Common myeloid progenitor, CD34-positive (primary cell): ENCODE data around the gene FBXW11.

Experiments
- CTCF ChIA-PET: fragments of 350-600 bp; sonication (Branson Sonifier 250); formaldehyde crosslinking; loops from one replicate; lab custom pipeline; 2021; ENCODE audit warnings: antibody characterized with exemption; lab: Charles Lee
- POLR2A ChIA-PET: fragments of 350-600 bp; sonication (Branson Sonifier 250); formaldehyde crosslinking; loops from one replicate; lab custom pipeline; 2021; ENCODE audit warnings: antibody characterized with exemption; lab: Charles Lee
- DNase-seq, 3 donors: peaks; one replicate each; pipeline versions ENCODE4 v3.0.0 to v3.0.0-alpha.2; 2013
- H3K27ac ChIP-seq, 2 experiments: 1 replicate in 1 of 2; 2 replicates in 1 of 2; pipeline ENCODE4 v1.7.0; 2013; ENCODE audit warnings: inconsistent platforms in 2 of 2, low read length in 2 of 2, mild to moderate bottlenecking in 2 of 2, low read depth in 1 of 2, moderate library complexity in 1 of 2; ENCODE audit not compliant: severe bottlenecking in 2 of 2, insufficient read depth in 1 of 2, poor library complexity in 1 of 2
- H3K27me3 ChIP-seq, 5 experiments: replicated peaks in 2 of 5; 1 replicate in 3 of 5; 2 replicates in 2 of 5; pipeline versions ENCODE4 v1.6.1 to v1.7.0; 2013; ENCODE audit warnings: low read length in 4 of 5, mild to moderate bottlenecking in 2 of 5, moderate library complexity in 2 of 5, inconsistent platforms in 1 of 5; ENCODE audit not compliant: insufficient read depth in 5 of 5, control insufficient read depth in 4 of 5
- H3K36me3 ChIP-seq, 4 experiments: 1 replicate in 2 of 4; 2 replicates in 2 of 4; pipeline versions ENCODE4 v1.6.1 to v1.7.0; 2013; ENCODE audit warnings: low read length in 3 of 4, control low read depth in 1 of 4, mild to moderate bottlenecking in 1 of 4; ENCODE audit not compliant: control insufficient read depth in 4 of 4, insufficient read depth in 4 of 4
- H3K4me1 ChIP-seq, 4 experiments: 1 replicate in 3 of 4; 2 replicates in 1 of 4; pipeline versions ENCODE4 v1.6.1 to v1.7.1; 2013; ENCODE audit warnings: low read length in 3 of 4, mild to moderate bottlenecking in 3 of 4, control low read depth in 1 of 4, inconsistent platforms in 1 of 4, moderate library complexity in 1 of 4; ENCODE audit not compliant: control insufficient read depth in 4 of 4, insufficient read depth in 4 of 4; ENCODE audit errors: control extremely low read depth in 1 of 4
- H3K4me3 ChIP-seq, 7 experiments: 1 replicate in 4 of 7; 2 replicates in 3 of 7; pipeline versions ENCODE4 v1.5.1 to v1.7.0; 2013; ENCODE audit warnings: mild to moderate bottlenecking in 7 of 7, low read length in 6 of 7, moderate library complexity in 6 of 7, inconsistent platforms in 2 of 7, low read depth in 2 of 7, control low read depth in 1 of 7; ENCODE audit not compliant: insufficient read depth in 4 of 7, control insufficient read depth in 1 of 7; ENCODE audit errors: extremely low read depth in 1 of 7
- H3K9me3 ChIP-seq, 5 experiments: 1 replicate in 4 of 5; 2 replicates in 1 of 5; pipeline versions ENCODE4 v1.6.1 to v1.7.1; 2013; ENCODE audit warnings: low read length in 4 of 5, mild to moderate bottlenecking in 2 of 5, inconsistent platforms in 1 of 5, low read depth in 1 of 5, moderate library complexity in 1 of 5; ENCODE audit not compliant: control insufficient read depth in 4 of 5, insufficient read depth in 2 of 5; ENCODE audit errors: control extremely low read depth in 1 of 5
- WGBS: methylation state at CpG from one replicate; pipeline ENCODE4 v1.1.5; 2013; ENCODE audit not compliant: insufficient coverage; 5-methylcytosine and 5-hydroxymethylcytosine counted together

FBXW11 gene

DNA sequence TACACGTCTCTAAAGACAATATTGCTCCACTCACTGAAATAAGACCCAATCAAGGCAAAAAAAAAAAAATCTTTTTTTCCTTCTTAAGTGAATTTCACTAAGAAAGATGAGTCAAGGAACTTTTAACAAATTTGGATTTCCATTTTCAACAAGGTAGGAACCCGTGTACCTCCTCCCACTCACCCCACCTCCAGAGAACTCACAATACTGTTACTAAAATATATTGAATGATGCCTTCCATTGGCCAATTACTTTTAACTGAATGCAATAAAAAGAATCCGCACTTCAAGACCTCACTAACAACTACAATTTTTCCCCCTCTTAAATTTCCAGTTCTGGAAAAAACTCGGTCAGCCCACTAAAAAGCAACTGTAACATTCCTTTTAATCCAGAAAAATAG, 50.7 kb downstream of the FBXW11 start:
- Histone ChIP-seq H3K9me3 (no peaks in the 10 kb centered on the region), H3K4me1 (peaks cover 13 to 27% (median 22%) of the 10 kb centered on the region in 4 experiments), H3K36me3 (no peaks in the 10 kb centered on the region), H3K27ac (no peak overlapping the region), H3K4me3 (no peak overlapping the region), H3K27me3 (no peaks in the 10 kb centered on the region)
- ChIA-PET POLR2A (no interaction called here), CTCF (interaction anchor here (1.5 to 2.0 kb wide), 2 partner anchors 11 to 44 kb away, joined by 5 to 6 read pairs; no protein-coding TSS in a partner anchor)
- DNase-seq, result no peak
- 86% methylated on average over 2 of the region's 4 CpGs for WGBS

- Histone ChIP-seq H3K4me1 (peaks cover 13 to 27% (median 22%) of the 10 kb centered on the region in 4 experiments), H3K9me3 (no peaks in the 10 kb centered on the region), H3K4me3 (no peak overlapping the region), H3K27ac (no peak overlapping the region), H3K36me3 (no peaks in the 10 kb centered on the region), H3K27me3 (no peaks in the 10 kb centered on the region)
- CTCF ChIA-PET, result interaction anchor here (0.9 to 2.0 kb wide), 3 partner anchors 18 to 49 kb away, joined by 3 to 7 read pairs (median 3); no protein-coding TSS in a partner anchor
- no peak for DNase-seq
- POLR2A ChIA-PET, result no interaction called here
- WGBS, result no CpG with 5 or more reads among the region's 1 CpG
Observed at GRCh38 chr5:171954721-171955120, 51.7 kb downstream of the FBXW11 start.

DNA sequence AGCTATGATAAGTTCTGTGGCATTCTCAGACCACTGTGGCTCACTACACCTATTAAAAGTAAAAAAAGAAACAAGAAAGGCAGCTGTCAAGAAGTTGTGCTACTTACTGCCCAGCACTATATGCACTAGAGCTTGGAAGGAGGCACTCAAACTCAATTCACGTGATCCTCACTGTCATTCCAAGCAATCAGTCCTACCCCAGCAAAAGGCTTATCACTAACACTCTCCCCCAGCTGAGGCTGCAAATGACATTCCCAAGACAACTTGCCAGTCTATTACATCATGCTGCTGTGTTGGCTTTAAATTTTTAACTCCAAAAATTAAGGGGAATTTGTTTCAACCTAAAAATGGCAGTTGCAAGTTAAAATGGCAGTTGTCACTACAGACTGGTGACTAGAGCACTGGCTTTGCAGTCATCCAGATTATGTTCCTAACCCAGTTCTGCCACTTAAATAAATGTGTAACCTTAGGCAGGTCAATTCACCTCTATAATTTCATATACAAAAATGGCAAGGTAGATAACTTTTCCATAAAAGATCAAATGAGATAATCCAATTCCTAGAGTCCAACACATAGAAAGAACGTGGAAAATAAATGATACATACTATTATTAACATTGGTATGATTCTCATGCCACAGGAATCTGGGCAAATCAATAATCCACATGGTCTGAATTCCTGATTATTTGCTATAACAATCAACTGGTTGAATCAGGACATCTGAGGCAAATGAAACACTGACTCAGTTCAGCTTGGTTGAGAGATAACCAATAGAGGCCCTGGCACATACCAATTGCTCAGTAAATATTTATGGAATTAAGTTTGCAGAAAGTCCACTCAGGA, 52.4 kb downstream of the FBXW11 start:
- no peak overlapping the region for H3K4me3 ChIP-seq
- peaks cover 13 to 26% (median 22%) of the 10 kb centered on the region in 4 experiments for H3K4me1 ChIP-seq
- CTCF ChIA-PET, result interaction anchor here (0.6 to 2.0 kb wide), 6 partner anchors 10 to 49 kb away, joined by 3 to 7 read pairs (median 4); no protein-coding TSS in a partner anchor
- H3K9me3 ChIP-seq, result no peaks in the 10 kb centered on the region
- no CpG with 5 or more reads among the region's 2 CpGs for WGBS
- POLR2A ChIA-PET, result no interaction called here
- H3K27me3 ChIP-seq, result no peaks in the 10 kb centered on the region
- no peak for DNase-seq
- H3K36me3 ChIP-seq, result no peaks in the 10 kb centered on the region
- H3K27ac ChIP-seq, result no peak overlapping the region

- POLR2A ChIA-PET, result interaction anchor here (0.8 kb wide), 1 partner anchor 10 kb away, joined by 3 read pairs; no protein-coding TSS in a partner anchor
- H3K27me3 ChIP-seq, result no peaks in the 10 kb centered on the region
- CTCF ChIA-PET, result interaction anchor here (0.7 to 1.7 kb wide), 7 partner anchors 8 to 533 kb away, joined by 3 to 5 read pairs (median 3); partner anchors contain the start of gene FGF18
- no peaks in the 10 kb centered on the region for H3K36me3 ChIP-seq
- H3K9me3 ChIP-seq, result no peaks in the 10 kb centered on the region
- H3K4me1 ChIP-seq, result peaks cover under 1 to 10% (median 8%) of the 10 kb centered on the region in 4 experiments
- DNase-seq, result peak in 2 of 3 donors; percentile 42 to 57
- H3K27ac ChIP-seq, result no peak overlapping the region
- peak overlapping the region in 1 of 7 experiments; percentile 17 for H3K4me3 ChIP-seq
- WGBS, result 44% methylated on average over 2 of the region's 5 CpGs
Observed at GRCh38 chr5:171952021-171952420, 54.4 kb downstream of the FBXW11 start.

DNA sequence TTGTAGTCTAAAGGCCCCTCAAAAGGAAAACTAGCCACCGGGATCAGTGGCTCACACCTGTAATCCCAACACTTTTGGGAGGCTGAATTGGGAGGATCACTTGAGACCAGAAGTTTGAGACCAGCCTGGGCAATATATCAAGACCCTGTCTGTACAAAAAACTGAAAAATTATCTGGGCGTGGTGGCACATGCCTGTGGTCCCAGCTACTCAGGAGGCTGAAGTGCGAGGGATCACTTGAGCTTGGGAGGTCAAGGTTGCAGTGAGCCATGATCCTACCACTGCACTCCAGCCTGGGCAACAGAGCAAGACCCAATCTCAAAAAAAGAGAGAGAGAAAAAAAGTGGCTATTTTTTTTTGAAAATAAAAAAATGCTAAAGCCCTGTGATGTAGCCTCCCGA, 55.2 kb downstream of the FBXW11 start:
- ChIA-PET POLR2A (no interaction called here), CTCF (interaction anchor here (0.7 to 1.4 kb wide), 5 partner anchors 9 to 39 kb away, joined by 3 to 5 read pairs (median 3); no protein-coding TSS in a partner anchor)
- H3K27me3 ChIP-seq, result no peaks in the 10 kb centered on the region
- WGBS, result 100% methylated on average over 3 of the region's 4 CpGs
- H3K4me3 ChIP-seq, result no peak overlapping the region
- DNase-seq, result no peak
- no peaks in the 10 kb centered on the region for H3K36me3 ChIP-seq
- no peaks in the 10 kb centered on the region for H3K9me3 ChIP-seq
- no peak overlapping the region for H3K27ac ChIP-seq
- peaks cover 0 to 4% (median 2%) of the 10 kb centered on the region in 4 experiments for H3K4me1 ChIP-seq

- Histone ChIP-seq H3K27ac (no peak overlapping the region), H3K36me3 (no peaks in the 10 kb centered on the region), H3K4me1 (peaks cover 0 to 6% (median 2%) of the 10 kb centered on the region in 4 experiments), H3K27me3 (no peaks in the 10 kb centered on the region), H3K9me3 (no peaks in the 10 kb centered on the region), H3K4me3 (no peak overlapping the region)
- WGBS, result 100% methylated on average over 3 of the region's 3 CpGs
- DNase-seq, result no peak
- POLR2A ChIA-PET, result no interaction called here
- CTCF ChIA-PET, result interaction anchor here (1.4 kb wide), 1 partner anchor 11 kb away, joined by 5 read pairs; no protein-coding TSS in a partner anchor
Observed at GRCh38 chr5:171946000-171946781, 60.2 kb downstream of the FBXW11 start.
